MM.1S (cell line): Measurements from ENCODE around the gene GPX7.

ENCODE experiments used
- CTCF ChIP-seq: fragments of 300-600 bp; sonication (generic); IDR thresholded peaks from 2 replicates; pipeline ENCODE4 v1.5.1; 2016; ENCODE audit warnings: antibody characterized with exemption, low read length, mixed read lengths
- EZH2 ChIP-seq: fragments of 300-600 bp; sonication (generic); optimal IDR thresholded peaks from 2 replicates; pipeline ENCODE3; 2017; ENCODE audit warnings: low read depth, mild to moderate bottlenecking, antibody characterized with exemption, low read length, mixed read lengths
- EZH2phosphoT487 ChIP-seq: fragments of 300-600 bp; sonication (generic); IDR thresholded peaks from 2 replicates; pipeline ENCODE4 v1.6.1; 2018; ENCODE audit warnings: antibody characterized with exemption, low read length

GRCh38 chr1:52627028-52627427, 24.9 kb downstream of the GPX7 start:
- TF ChIP-seq CTCF (no peak), EZH2phosphoT487 (no peak), EZH2 (no peak)
